ENCODE data around the gene B4GALNT4.
"Not testable (repeated sequence)": the region's sequence is repeated elsewhere in the genome, so short reads cannot be mapped to it uniquely, and the experiment has no call there.

- not testable (repeated sequence) for TF ChIP-seq CTCF (IDR thresholded peaks at IDR 0.05 in 4 of 5, conservative IDR thresholded peaks at IDR 0.05 in 1 of 5); POLR2A (IDR thresholded peaks at IDR 0.05)
Measured at GRCh38 chr11:319888-320273, 49.4 kb upstream of the B4GALNT4 start.

All from gastrocnemius medialis (tissue), 4 donors.